Kidney epithelial cell (primary cell): ENCODE data around the gene SOWAHD. TPM values are rescaled to one million over a fixed set of nuclear protein-coding genes. Genes with fewer than 3 reads are reported as not detected.

Experiments
- DNase-seq: peaks from one replicate; pipeline ENCODE4 v3.0.0-alpha.2; 2010; ENCODE audit warnings: low read depth
- H3K27me3 ChIP-seq: 2 replicates; pipeline ENCODE4 v1.6.0; 2011; ENCODE audit warnings: low read length; ENCODE audit not compliant: control insufficient read depth, insufficient read depth
- H3K36me3 ChIP-seq: 2 replicates; pipeline ENCODE4 v1.5.1; 2011; ENCODE audit warnings: low read length; ENCODE audit not compliant: control insufficient read depth, insufficient read depth
- H3K4me3 ChIP-seq: 2 replicates; pipeline ENCODE4 v1.5.1; 2011; ENCODE audit warnings: low read depth, mild to moderate bottlenecking, control low read depth, low read length
- CTCF ChIP-seq: IDR thresholded peaks from 2 replicates; pipeline ENCODE4 v1.5.1; 2011; ENCODE audit warnings: mild to moderate bottlenecking, moderate library complexity, low read length, control low read depth, inconsistent platforms; ENCODE audit not compliant: insufficient read depth, poor library complexity, severe bottlenecking
- total RNA-seq: library from RNA; depleted of rRNA; stranded (reverse); fragments of >200 nt; gene quantifications from 2 replicates; pipeline ENCODE4 v1.2.3, GENCODE V29; 2015

The SOWAHD gene
- total RNA-seq, 1 donor from 2014 or later: not detected

GRCh38 chrX:119755981-119756533, 2.3 kb upstream of the SOWAHD start:
- no peak overlapping the region for H3K4me3 ChIP-seq
- H3K27me3 ChIP-seq: peaks cover 16% of the 10 kb centered on the region
- no peak for TF ChIP-seq CTCF
- no peaks in the 10 kb centered on the region for H3K36me3 ChIP-seq
- no peak for DNase-seq

GRCh38 chrX:119756926-119757635, 1.3 kb upstream of the SOWAHD start:
- no peak for TF ChIP-seq CTCF
- no peak for DNase-seq
- peaks cover 16% of the 10 kb centered on the region for H3K27me3 ChIP-seq
- H3K36me3 ChIP-seq: no peaks in the 10 kb centered on the region
- H3K4me3 ChIP-seq: no peak overlapping the region

GRCh38 chrX:119757646-119757978, 776 bp upstream of the SOWAHD start:
- Histone ChIP-seq H3K27me3 (peaks cover 16% of the 10 kb centered on the region), H3K36me3 (no peaks in the 10 kb centered on the region), H3K4me3 (no peak overlapping the region)
- no peak for TF ChIP-seq CTCF
- DNase-seq: no peak

GRCh38 chrX:119758731-119759247, 401 bp downstream of the SOWAHD start:
- H3K36me3 ChIP-seq: no peaks in the 10 kb centered on the region
- H3K4me3 ChIP-seq: peak overlapping the region; percentile 26
- DNase-seq: no peak
- no peak for TF ChIP-seq CTCF
- H3K27me3 ChIP-seq: peaks cover 16% of the 10 kb centered on the region

GRCh38 chrX:119759248-119759766, 919 bp downstream of the SOWAHD start:
- H3K36me3 ChIP-seq: no peaks in the 10 kb centered on the region

More at GRCh38 chrX:119759248-119759766, 919 bp downstream of the SOWAHD start:
- H3K27me3 ChIP-seq: peaks cover 16% of the 10 kb centered on the region
- no peak for DNase-seq
- no peak for TF ChIP-seq CTCF
- no peak overlapping the region for H3K4me3 ChIP-seq
